ENCODE measurements around the gene PIGK.

- TF ChIP-seq PATZ1 (CRISPR knock-in tag; IDR thresholded peaks at IDR 0.05; ENCODE audit: borderline replicate concordance) (no peak), RARB (CRISPR knock-in tag; IDR thresholded peaks at IDR 0.05) (no peak), ARNTL (CRISPR knock-in tag; IDR thresholded peaks at IDR 0.05; ENCODE audit: borderline replicate concordance, low read depth) (no peak), ZNF8 (CRISPR knock-in tag; IDR thresholded peaks at IDR 0.05) (no peak)
Observed at GRCh38 chr1:77063118-77063517, 156.1 kb downstream of the PIGK start.

All from SK-N-SH treated with all-trans-retinoic acid at 6 μM for 48 hours (cell line).